Measurements from ENCODE around the gene GNG12. TPM values are rescaled to one million over a fixed set of nuclear protein-coding genes. Genes with fewer than 3 reads are reported as not detected.

GNG12 gene
- total RNA-seq, 6 donors from 2014 or later, result 14.3 to 54.6 (median 45.1) TPM

GRCh38 chr1:67754526-67754920, 78.7 kb downstream of the GNG12 start:
- Histone ChIP-seq H3K27ac (no peak overlapping the region), H3K4me1 (peaks cover 19 to 40% (median 27%) of the 10 kb centered on the region in 4 donors)
- TF ChIP-seq POLR2AphosphoS5 (IDR thresholded peaks at IDR 0.05), result no peak
- TF ChIP-seq CTCF (IDR thresholded peaks at IDR 0.05), result no peak
- TF ChIP-seq POLR2A (IDR thresholded peaks at IDR 0.05), result no peak
- TF ChIP-seq EP300 (IDR thresholded peaks at IDR 0.05), result no peak

GRCh38 chr1:67753776-67754525, 79.3 kb downstream of the GNG12 start:
- 71 to 80% methylated on average over 17 of the region's 17 CpGs for WGBS, 2 donors
- Histone ChIP-seq H3K4me3 (no peak overlapping the region), H3K9me3 (no peaks in the 10 kb centered on the region), H3K36me3 (no peaks in the 10 kb centered on the region), H3K27me3 (no peaks in the 10 kb centered on the region), H3K4me1 (peaks cover 25 to 40% (median 33%) of the 10 kb centered on the region in 4 donors), H3K27ac (no peak overlapping the region)
- TF ChIP-seq CTCF (IDR thresholded peaks at IDR 0.05) (no peak), POLR2AphosphoS5 (IDR thresholded peaks at IDR 0.05) (no peak), POLR2A (IDR thresholded peaks at IDR 0.05) (no peak), EP300 (IDR thresholded peaks at IDR 0.05) (no peak)
- ATAC-seq (ENCODE audit: low FRiP score in 2 of 2) (peak in 1 of 2 donors; percentile 65), DNase-seq (peak in 1 of 2 donors; percentile 36)

More at GRCh38 chr1:67754526-67754920, 78.7 kb downstream of the GNG12 start:
- H3K36me3 ChIP-seq, result no peaks in the 10 kb centered on the region
- no peaks in the 10 kb centered on the region for H3K27me3 ChIP-seq
- no peak overlapping the region for H3K4me3 ChIP-seq
- no peaks in the 10 kb centered on the region for H3K9me3 ChIP-seq
- 47 to 50% methylated on average over 4 of the region's 4 CpGs for WGBS, 2 donors
- ATAC-seq (ENCODE audit: low FRiP score in 2 of 2), result no peak
- DNase-seq, result no peak

- no peak for DNase-seq
These were observed 81.0 kb downstream of the GNG12 start for GRCh38 chr1:67752306-67752705.

GRCh38 chr1:67750691-67751054, 82.6 kb downstream of the GNG12 start:
- no peaks in the 10 kb centered on the region for H3K27me3 ChIP-seq
- DNase-seq (no peak), ATAC-seq (ENCODE audit: low FRiP score in 2 of 2) (no peak)
- WGBS, 2 donors, result 63 to 73% methylated on average over 1 of the region's 1 CpG
- no peak overlapping the region for H3K4me3 ChIP-seq
- H3K36me3 ChIP-seq, result no peaks in the 10 kb centered on the region
- peak overlapping the region in 3 of 4 donors; percentile 65 to 79 (median 69) for H3K27ac ChIP-seq
- TF ChIP-seq POLR2A (IDR thresholded peaks at IDR 0.05) (no peak), CTCF (IDR thresholded peaks at IDR 0.05) (no peak), POLR2AphosphoS5 (IDR thresholded peaks at IDR 0.05) (no peak), EP300 (IDR thresholded peaks at IDR 0.05) (no peak)
- peaks cover 37 to 46% (median 43%) of the 10 kb centered on the region in 4 donors for H3K4me1 ChIP-seq
- H3K9me3 ChIP-seq, result no peaks in the 10 kb centered on the region

More at GRCh38 chr1:67752306-67752705, 81.0 kb downstream of the GNG12 start:
- Histone ChIP-seq H3K4me3 (no peak overlapping the region), H3K9me3 (no peaks in the 10 kb centered on the region), H3K27ac (no peak overlapping the region), H3K4me1 (peaks cover 41 to 53% (median 45%) of the 10 kb centered on the region in 4 donors), H3K27me3 (no peaks in the 10 kb centered on the region), H3K36me3 (no peaks in the 10 kb centered on the region)
- ATAC-seq (ENCODE audit: low FRiP score in 2 of 2), result no peak
- WGBS, 2 donors, result 69 to 72% methylated on average over 2 of the region's 2 CpGs
- TF ChIP-seq CTCF (IDR thresholded peaks at IDR 0.05) (no peak), EP300 (IDR thresholded peaks at IDR 0.05) (no peak), POLR2AphosphoS5 (IDR thresholded peaks at IDR 0.05) (no peak), POLR2A (IDR thresholded peaks at IDR 0.05) (no peak)

Data from upper lobe of left lung (tissue), 6 donors.